NCI-H526 treated with DMSO at 0.1 percent for 48 hours (cell line): Measurements from ENCODE around the gene CALML5.

Source experiments
- DNase-seq: peaks from one replicate; lab custom pipeline; 2025; lab: John Stamatoyannopoulos, UW

Gene CALML5

GRCh38 chr10:5461914-5462840 lies 37.2 kb downstream of the CALML5 start:
- DNase-seq, result no peak

- DNase-seq, result no peak
These were observed 38.2 kb downstream of the CALML5 start for GRCh38 chr10:5461203-5461588.

DNA sequence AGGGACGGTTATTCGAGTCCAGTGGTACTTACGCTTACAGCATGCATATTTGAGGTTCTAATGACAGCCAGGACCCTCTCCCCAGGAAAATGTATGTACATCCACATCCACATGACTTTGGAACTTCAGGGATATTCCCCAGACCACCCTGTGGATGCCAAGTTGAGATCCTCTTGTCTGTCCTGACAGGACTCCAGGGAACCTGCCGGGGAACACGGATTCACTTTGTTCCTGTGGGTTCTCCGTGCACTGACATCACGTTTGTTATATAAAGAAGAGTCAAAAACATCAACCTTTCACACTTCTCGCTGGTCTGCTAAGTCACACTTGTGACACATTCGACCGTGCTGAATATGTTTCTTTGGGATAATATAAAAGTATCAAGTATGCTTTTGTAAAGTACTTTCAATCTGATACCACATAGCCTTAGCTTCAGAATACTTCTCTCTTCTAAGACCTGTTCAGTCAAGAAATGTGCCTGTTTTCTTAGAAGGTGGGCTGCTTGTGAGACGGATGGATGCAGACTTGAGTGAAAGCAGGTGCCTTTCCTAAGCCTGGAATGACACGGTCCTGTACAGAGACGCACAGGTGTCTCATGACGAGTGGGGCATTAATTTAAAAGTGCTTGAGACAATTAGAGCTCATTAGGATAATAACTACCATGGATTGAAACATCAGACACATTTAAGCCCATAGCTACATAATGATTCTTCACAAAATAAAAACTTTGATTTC lies 38.7 kb downstream of the CALML5 start:
- DNase-seq, result no peak

DNA sequence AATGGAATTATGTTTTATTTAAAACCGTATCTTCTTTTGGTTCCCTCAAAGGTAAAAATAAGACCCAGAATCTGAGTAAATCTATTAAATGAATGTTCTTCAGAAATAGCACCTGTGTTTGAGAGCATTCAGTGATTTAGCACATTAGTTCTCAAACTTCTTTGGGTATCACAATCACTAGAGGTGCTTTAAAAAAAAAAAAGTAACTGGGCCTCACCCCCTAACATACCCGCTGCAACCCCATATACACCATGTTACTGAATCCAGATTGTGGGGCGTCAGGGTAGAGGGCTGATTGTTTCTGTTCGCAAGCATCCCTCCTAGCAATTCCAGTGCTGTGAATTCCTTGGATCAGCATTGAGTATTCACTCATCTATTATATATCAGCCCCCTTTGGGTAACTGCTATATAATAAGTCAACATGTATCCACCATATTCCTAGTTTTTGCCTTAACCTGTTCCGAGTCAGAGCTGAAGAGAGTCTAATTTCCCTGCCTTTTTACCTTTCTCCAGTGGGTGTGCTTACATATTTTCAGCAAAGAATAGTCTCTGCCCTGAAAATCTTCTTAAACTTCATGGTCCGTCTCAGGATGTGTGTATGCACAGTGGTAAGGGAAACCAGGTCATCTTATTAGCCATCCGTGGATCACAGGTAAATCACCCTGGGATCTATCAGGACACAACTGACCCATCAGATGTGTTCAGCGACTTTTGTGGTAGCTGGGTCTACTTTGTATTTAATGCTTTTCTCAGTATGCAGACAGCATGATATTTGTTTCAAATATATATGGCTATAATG lies 40.2 kb downstream of the CALML5 start:
- DNase-seq, result no peak

DNA sequence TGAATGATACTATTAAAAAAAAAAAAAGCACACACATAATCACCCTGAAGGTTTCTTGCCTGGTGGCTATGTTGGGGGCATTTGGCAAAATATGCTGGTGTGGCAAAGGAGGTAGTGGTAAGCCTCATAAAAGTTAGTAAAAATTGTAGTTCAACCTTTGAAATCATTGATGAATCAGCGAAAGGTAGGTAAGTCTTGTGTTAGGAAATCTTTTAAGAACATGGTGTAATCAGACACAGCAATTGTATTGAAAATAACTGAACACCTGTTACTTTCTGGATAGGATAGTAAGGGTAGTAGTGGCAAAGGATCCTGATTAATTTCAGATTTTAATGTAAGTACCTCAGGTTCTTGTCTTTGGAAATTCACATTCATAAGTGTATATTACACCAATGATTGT lies 40.9 kb downstream of the CALML5 start:
- no peak for DNase-seq

DNA sequence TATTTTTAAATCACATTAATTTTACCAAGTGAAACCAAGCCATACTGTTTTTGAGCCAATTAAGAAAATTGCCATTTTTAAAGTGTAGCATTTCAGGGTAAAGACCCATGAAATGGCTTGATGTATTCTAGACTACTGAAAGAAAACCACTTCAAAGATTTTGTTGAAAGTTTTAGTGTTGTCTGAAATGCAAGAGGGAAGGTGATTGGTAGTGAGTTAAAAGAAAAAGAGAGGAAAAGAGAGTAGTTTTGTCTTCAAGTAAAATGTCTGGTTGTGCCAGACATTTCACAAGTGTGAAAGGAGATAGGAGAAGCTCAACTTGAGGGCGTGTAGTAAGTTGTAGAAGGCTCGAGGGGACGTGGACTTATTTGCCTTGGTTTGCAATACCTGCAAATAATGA lies 41.6 kb downstream of the CALML5 start:
- no peak for DNase-seq

GRCh38 chr10:5456563-5456962 lies 42.8 kb downstream of the CALML5 start:
- no peak for DNase-seq

DNA sequence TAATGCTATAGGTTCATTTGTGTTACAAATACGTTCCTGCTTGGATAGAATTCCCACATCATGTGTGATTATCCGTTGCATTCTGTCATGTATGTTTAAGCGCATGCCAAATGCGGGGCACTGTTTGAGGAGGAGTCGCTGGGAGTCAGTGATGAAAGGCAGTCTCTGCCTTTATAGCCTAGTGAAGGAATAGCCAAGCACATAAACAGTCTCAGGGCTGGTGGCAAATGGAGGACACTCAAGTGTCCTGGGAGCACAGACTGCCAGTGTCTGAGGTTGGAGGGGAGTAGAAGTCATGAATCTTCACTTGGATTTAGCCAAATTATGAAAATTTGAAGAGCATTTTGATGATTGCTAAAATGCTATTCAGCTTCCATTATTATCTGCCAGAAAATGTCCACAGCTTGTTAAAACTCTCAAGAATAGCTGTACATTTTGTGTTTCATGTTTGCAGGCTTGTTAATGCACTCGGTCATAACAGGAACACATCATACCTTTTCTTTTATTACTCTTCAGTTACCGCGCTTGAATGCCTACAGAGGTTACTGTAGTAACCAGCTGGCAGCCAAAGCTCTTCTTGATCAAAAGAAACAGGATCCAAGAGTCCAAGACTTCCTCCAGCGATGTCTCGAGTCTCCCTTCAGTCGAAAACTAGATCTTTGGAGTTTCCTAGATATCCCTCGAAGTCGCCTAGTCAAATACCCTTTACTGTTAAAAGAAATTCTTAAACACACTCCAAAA lies 45.5 kb downstream of the CALML5 start:
- DNase-seq, result no peak

DNA sequence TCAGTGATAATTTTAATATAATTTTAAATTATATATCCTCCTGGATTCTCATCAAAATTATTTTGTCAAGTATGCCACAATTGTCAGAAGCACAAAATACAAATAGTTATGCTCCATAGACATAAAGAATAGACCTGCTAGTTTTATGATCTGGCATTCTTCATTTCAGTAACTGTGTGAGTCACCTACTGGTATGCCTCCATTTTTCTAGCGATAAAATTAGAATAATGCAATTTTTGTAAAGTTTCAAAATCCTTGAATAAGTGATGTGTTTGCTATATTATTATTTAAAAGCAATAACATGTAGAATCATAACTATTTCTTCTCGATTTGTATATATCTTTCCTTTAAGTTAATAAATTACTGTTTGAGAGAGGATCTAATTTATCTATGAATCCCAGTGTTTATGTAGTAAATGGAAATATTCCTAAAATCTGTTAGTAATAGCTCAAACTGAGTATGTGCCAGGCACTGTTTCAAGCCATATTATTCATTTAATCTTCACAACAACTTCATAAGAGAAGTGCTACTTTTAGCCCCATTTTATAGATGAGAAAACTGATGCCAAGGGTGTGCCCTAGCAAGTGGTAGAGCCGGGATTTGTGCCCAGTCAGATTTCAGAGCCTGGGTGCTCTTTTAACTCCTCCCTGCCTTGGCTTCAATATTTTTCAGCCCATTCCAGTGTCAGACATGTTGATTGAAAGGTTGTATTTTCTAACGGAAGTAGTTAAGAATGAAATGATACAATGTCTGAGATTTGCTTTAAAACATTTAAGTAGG lies 48.6 kb downstream of the CALML5 start:
- DNase-seq, result no peak

- no peak for DNase-seq
These were observed 49.5 kb downstream of the CALML5 start for GRCh38 chr10:5449823-5450222.

- DNase-seq, result no peak
These were observed 50.1 kb downstream of the CALML5 start for GRCh38 chr10:5449227-5449626.
